ENCODE data around the gene ADD3.

Gene ADD3

GRCh38 chr10:110172155-110172554, 164.4 kb downstream of the ADD3 start:
- no peak for DNase-seq

- no peak for DNase-seq
Measured at GRCh38 chr10:110174201-110174600, 166.4 kb downstream of the ADD3 start.

- no peak for DNase-seq
Measured at GRCh38 chr10:110174816-110175215, 167.0 kb downstream of the ADD3 start.

- no peak for DNase-seq
Measured at GRCh38 chr10:110175406-110175805, 167.6 kb downstream of the ADD3 start.

- DNase-seq = no peak
Measured at GRCh38 chr10:110176141-110177030, 168.6 kb downstream of the ADD3 start.

GRCh38 chr10:110179220-110179619, 171.4 kb downstream of the ADD3 start:
- DNase-seq = no peak

- no peak for DNase-seq
Measured at GRCh38 chr10:110181451-110181850, 173.7 kb downstream of the ADD3 start.

- DNase-seq = no peak
Measured at GRCh38 chr10:110181911-110182310, 174.1 kb downstream of the ADD3 start.

GRCh38 chr10:110184398-110184797, 176.6 kb downstream of the ADD3 start:
- DNase-seq = no peak
